Iris pigment epithelial cell (primary cell): ENCODE data around the gene BAHCC1.
A peak's percentile ranks its signal among the peaks of the same experiment; 100 is the strongest.

Source experiments
- DNase-seq: peaks from one replicate; pipeline ENCODE4 v3.0.0-alpha.2; 2011; ENCODE audit warnings: low read depth

Gene BAHCC1

DNA sequence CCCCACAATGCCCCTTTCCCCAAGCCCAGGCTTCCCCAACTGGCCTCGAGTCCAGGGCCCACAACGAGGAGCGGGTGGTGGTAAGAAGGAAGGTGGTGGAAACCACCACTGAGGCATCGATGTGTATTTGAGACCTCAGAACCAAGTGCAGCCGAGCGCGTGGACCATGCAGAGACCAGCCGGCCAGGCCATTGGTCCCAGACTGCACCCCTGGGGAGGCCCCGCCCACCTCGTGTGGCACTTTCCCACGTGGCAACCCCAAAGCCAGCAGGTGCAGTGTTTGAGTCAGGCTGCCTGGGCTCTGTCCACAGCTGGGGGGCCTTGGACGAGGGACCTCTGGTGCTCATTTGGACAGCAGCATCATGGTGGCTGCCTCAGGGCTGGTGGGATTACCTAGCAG, 28.1 kb upstream of the BAHCC1 start:
- DNase-seq, result no peak

DNA sequence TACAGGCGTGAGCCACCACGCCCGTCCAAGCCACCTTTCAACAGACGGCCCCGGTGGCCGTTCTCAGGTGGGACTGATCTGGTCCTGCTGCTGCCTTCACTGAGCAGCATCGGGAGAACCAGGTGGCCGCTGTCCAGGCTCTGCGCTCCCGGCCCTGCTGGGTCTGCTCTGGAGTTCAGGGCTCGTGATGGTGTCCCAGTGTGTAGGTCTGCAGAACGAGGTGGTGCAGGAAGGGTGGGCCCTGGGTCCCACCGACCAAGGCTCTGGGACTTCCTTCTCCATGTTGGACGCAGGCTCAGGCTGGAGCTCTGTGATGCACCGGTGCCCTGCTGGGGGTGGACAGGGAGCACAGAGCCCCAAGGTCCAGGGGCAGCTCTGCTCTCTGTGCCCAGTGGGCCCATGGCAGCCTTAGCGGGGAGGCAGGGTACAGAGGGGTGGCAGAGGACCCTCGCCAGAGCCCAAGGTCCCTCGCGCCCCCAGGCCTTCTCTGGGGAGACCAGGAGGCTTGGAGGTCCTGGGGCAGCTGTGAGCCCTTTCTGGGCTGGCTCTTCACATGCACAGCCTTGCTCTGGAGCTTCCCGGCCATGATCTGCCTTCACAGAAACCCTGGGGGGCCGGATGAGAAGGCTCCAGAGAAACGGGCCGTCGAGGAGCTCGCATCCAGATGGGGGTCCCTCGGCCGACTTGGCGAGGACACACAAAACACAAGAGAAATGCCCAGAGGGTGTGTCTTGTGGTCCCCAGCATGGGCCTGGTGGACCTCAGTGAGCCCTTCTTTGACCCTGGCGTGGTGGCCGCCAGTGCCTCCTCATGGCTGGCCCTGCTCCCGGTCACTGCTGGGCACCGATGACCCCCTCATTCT, 26.9 kb upstream of the BAHCC1 start:
- no peak for DNase-seq

DNA sequence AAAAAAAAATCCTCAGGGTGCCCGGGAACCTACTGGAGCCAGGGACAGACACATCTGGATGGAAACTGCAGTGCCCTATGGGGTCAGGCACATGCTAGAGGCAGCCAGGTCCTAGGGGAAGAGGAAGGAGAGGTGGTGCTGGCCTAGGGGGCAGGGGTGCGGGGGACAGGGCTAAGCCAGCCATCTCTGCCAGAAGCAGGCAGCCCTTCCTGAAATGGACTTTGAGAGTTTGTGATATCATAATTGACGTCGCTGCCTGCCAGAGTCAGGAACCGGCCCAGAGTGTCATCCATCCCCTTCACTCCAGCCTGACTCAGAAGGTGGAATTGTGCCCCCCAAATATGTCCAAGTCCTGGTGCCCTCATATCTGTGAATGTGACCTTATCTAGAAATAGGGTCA, 25.0 kb upstream of the BAHCC1 start:
- DNase-seq, result no peak

DNA sequence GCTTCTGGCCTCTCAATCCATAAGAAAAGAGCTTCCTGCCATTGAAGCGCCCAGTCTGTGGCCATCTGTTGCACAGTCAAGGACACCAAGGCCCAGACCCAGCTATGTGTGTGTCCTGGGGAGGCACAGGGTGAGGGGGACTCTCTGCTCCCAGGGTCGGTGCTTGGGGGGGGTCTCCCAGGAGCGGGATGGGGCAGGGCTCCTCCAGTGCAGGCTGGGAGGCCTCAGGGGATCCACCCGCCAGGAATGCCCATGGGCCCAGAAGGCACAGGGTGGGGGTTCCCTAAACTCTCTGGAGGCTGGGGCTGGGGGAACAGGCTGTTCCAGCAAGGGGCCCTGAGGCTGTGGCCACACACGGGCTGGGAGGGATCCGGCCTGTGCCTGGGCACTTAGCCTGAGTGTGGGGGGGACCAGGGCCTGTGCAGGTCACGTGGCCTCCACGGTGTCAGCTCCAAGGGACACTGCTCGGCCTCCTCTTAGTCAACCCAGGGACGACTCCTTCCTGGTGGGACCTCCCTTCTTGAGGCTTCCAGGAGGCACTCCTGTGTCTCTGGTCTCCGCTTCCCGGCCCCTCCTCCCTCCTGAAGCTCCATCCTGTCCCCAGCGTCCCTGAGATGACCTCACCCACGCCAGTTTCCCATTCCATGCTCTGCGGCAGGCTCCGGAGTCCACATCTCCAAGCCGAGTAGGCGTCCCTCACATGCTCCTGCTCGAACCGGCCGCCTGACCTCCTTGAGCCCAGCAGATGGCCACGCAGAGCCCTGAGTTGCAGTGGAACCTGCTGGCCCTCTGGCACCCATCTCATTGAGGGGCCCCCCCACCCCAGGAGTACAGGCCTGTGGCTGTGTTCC, 23.1 kb upstream of the BAHCC1 start:
- DNase-seq, result peak; percentile 44

DNA sequence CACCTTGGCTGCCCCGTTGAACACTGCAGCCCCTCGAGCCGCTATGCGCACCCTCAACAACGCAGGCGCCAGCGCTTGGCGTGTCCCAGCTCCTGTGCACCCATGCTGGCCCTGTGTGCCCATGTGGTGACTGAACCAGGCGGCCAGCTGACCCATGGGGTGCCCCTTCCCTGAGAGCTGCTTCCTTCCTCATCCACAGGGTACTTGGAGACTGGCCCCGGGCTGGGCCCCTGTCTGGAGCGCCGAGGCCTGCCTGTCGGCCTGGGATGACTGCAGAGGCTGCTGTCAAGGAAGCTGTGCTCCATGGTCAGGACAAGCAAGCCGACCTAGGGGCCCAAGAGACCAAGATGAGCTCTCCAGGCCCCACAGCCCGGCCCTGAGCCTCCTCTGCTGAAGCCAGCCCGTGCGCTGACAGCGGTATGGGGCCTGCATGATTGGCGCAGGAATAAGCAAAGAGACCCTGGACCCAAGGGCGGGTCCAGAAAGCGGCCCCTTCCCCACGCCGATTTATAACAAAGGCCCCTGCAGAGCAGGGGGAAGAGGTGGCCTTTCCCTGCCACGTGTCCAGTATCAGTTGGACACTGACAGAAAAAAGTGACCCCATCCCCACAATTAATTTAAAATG, 21.6 kb upstream of the BAHCC1 start:
- DNase-seq, result no peak

DNA sequence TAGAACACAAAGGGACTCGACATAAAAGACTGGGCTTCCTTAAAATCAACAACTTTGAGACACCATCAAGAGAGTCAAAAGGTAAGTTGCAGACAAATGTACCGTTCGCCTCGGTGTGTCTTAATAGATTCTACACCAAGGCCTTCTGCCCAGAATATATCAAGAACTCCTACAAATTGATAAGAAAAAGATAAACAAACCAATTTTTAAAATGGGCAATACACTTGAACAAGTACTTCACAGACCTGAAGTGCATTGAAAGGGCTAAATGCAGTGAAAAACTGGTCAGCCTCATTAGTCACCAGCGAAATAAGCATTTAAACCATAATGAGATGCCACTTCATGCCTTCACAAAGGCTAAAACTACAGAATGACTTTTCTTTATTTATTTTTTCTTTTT, 20.4 kb upstream of the BAHCC1 start:
- DNase-seq, result no peak

DNA sequence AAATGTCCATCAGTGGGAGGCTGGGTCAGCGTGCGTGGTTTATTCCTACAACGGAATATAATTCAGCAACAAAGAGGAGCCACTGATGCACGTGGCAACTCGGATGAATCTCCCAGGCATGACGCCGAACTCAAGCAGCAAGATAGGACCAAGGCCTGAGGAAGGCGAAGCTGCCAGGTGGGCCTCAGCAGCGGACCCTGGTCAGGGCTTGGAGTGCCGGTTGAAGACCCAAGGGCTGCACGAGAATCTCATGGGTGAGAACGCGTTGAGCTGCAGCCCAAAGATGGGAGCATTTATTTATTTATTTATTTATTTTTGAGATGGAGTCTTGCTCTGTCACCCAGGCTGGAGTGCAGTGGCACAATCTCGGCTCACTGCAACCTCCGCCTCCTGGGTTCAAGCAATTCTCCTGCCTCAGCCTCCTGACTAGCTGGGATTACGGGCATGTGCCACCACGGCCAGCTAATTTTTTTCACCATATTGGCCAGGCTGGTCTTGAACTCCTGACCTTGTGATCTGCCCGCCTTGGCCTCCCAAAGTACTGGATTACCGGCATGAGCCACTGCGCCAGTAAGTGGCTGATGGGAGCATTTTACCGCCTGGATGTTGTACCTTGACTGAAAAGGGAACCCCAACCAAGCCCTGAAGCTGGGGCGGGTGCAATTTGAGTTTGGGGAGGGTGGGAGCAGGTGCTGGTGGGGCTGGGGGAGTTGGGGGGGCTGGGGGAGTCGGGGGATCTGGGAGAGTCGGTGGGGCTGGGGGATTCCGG, 18.1 kb upstream of the BAHCC1 start:
- DNase-seq, result no peak

DNA sequence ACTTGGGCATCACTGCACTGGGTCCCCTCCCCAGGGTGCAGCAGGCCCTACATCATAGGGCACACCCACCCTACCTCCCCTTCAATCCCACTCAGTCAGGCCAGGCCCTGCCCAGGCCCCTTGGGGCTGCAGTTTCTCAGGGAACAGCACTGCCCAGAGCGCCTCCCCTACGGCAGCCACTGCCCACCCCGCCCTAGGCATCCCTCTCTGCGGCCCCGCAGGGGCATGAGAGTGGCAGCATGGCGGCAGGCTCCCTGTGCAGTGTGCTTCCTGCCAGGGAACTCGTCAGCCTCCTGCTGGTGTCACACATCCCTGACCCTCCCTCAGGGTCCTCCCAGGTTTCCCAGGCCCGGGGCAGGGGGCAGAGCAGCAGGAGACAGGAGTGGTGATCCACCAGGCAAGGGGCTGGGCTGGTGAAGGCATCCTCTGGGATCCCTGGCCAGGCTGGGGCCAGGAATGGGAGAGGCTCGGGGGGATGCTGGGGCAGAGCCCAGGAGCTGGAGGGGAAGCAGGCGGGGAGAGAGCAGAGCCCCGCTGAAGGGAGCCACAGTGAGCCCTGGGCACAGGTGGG, 16.2 kb upstream of the BAHCC1 start:
- DNase-seq, result no peak

DNA sequence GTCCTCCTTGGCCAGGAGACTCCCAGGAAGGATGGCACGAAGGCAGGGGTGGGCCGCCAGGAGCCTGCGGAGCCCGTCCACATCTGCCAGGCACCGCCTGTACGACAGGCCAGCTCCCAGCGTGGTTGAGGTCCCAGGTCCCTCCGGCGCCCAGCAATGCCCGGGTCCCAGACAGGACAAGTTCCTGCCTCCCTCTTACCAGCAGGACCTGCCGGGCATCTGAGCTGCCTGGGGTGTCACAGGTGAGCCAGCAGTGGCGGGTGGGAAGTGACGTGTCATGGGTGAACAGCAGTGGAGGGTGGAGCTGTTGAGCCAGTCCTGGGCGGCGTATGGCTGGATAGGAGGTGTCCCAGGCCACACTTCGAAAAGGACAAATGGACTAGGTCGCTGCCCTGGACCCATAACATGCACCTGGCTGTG, 15.7 kb upstream of the BAHCC1 start:
- no peak for DNase-seq

DNA sequence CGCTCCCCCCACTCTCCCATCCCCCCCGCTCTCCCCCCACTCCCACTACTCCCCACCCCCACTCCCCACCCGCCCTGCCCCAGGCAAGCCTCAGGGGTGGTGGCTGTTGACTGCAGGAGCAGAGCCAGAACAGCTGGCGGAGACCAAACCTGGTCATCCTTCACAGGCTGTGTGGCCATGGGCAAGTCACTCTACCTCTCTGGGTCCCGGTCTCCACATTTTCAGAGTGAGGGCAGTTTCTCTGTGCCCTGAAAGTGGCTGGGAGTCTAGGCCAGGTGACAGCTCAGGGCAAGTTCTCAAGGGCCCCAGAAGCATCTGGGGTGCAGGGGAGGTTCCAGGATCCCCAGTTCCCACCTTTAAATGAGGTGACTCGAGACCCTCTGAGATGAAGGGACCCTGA, 15.1 kb upstream of the BAHCC1 start:
- no peak for DNase-seq

DNA sequence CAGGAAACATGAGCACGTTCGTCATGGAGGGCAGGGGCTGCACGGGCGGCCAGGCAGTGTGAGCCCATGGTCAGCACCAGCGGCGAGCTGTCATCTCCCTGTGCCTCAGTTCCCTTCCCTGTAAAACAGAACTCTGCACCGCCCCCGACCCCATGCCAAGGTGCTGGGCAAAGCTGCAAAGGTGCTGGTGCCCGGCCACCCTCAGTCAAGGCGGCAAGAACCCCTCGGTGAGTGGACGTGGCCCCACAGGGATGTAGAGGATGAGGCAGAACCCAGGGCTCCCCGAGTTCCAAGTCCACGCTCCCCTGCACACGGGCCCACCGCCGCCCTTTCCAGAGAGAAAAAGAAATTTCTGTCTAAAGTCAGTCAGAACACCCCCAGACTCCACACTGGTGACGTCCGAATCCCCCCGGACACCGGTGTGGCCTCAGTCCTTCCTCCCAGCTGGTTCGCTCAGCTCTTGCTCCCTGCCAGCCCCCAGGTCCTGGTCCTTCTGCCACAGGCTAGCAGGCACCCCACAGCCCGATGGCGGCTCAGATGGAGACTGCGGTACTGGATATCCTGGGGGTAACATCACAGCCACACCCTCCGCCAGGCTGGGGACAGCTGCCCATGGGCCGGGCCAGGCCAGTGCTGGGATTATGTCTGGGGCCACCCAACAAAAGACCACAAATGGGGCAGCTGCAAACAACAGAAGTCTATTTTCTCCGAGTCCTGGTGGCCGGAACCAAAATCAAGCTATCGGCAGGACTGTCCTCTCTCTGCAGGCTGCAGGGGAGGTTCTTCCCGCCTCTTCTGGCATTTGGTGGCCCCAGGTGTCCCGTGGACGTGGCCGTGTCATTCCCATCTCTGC, 14.4 kb upstream of the BAHCC1 start:
- no peak for DNase-seq

DNA sequence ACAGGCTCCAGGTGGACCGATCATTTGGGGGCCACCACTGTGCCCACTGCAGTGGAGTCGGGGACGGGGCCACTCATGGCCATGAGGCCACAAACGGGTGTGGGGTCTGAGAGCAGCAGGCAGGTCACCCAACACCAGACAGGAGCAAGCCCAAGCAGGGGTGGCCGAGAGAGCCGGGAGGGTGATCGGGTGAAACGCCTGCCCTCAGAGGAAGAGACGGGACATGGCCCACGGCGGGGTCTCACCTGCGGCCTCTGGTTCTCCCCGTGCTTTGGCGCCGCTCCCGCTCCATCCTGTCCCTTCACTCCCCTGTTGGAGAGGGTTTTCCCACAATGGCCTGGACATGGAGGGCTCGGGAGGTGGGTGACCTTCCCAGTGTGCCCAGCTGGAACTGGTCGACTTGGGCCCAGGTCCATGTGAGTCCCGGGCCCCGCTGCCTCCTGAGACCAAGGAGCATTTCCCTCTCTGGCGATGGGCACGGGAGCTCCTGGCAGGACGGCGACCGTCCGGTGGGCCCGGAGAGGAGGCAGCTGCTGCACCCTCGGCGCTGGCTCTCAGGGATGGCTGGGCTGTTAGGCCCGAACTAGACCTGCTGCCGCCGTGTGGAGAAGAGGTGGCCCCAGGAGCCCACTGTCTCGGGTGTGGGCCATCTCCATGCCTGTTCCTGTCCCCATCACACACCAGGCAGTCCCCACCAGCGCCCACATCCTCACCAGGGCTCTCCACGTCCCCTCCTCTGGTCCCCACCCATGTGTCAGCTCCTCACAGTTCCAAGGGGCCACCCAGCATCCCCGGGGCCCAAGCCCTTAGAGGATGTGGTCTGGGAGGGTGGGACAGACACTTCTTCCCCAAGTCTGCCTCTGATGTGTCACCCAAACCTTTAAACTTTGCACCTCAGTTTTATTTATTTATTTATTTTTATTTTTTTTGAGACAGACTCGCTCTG, 13.4 kb upstream of the BAHCC1 start:
- DNase-seq, result no peak

DNA sequence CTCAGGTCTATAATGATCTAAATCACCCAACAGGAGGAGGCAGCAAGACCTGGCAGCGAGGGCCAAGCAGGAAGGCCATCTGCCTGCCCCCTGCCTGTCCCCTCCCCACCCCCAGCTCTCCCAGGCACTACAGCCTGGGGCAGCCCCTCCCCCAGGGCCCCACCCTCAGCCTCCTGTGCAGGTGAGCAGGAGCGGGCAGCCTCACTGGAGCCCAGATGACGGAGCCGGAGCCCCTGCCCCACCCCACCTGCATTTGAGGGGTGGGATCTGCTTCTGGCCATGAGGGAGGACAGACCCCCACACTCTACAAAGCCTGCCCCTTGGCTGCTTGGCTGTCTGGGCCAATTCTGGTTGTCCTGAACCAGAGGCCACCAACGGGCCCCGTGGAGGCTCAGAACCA, 12.4 kb upstream of the BAHCC1 start:
- no peak for DNase-seq

DNA sequence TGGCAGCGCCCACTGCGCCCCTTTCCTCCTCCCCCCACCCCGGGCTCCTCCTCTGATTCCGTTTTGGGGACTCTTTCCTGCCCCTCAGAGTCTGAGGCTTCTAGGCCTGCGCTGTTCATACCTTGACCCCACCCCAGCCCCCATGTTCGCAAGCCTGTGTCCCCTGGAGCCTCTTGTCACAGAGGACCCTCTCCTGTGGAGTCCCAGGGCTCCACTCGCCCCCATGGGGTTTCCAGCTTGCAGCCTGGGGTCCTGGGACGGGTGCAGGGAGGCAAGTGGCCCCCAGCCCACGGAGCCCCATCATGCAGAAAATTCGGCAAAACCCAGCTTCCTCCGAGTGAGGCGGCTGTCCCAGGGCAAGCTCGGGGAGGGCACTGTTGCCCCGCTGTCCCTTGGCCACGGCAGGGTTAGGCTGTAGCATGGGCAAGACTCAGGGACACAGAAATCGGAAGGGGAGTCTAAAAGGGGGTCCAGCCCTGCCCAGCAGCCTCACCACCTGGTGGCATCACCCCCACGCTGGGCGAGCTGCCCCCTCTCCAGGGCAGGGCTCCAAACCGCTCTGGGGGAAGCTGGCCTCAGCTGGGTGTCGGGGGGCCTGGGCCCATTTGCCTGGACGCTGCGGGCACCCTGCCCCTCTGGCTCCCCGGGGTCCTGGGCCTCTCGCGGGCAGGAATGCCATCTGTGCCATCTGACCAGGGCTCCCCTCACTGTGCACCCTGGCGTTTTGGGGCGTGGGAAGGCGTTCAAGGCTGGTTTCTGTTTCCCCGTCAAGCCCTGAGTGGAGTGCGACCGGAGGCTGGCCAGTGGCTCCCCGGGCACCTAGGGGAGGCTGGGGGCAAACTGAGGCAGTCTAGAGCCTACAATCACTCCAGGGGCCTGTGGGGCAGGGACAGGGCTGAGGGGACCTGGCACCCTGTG, 11.5 kb upstream of the BAHCC1 start:
- no peak for DNase-seq

DNA sequence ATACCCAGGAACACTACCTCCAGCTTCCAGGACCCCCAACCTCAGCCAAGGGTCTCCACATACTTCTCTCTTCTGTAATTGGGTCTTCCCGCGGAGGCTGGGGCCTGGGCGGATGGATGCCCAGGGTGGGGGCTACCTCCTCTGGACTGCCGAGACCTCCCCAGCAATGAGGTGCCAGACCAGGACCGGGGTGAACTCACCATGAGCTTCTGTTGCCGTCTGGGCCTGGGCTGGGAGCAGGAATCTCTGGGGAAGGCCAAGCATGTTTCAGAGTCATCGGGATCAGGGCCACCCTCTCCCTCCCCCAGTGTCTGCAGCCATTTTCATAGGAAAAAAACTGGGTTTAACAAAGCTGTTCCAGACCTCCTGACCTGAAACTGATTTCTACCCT, 10.3 kb upstream of the BAHCC1 start:
- no peak for DNase-seq

DNA sequence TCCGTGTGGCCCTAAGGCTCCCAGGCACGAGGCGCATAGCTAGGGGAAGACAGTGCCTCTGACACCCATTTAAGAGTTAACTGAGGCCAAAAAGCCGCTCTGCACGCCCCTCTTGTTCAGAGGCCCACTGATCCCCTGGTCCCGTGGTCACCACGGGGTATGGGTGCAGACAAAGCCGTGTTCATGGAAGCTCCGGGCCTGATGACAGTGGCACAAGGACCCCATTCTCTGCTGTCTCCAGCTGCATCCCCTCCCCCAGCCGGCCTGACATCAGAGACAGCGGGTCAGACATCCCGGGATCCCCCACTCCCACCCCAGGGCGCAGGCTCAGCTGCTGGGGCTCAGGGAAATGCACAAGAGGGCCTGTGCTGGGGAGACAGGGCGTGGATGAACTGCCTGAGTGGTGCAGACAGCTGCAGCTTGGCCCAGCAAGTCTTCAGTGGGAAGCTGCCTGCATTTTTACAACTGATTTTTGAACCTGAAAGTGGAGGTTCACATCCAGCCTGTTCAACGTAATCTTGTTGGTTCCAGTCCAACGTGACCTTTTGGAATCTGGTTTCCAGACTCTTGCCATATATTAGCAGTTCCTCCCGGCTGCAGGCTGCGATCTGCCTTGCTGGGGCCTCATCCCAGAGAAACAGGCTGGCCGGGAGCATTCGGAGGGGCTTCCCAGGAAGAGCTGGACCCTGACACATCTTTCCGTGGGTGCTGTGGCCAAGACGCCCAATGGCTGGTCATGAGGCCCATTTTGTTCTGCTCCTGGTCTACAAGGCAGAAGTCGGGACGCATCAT, 9.7 kb upstream of the BAHCC1 start:
- peak; percentile 43 for DNase-seq

DNA sequence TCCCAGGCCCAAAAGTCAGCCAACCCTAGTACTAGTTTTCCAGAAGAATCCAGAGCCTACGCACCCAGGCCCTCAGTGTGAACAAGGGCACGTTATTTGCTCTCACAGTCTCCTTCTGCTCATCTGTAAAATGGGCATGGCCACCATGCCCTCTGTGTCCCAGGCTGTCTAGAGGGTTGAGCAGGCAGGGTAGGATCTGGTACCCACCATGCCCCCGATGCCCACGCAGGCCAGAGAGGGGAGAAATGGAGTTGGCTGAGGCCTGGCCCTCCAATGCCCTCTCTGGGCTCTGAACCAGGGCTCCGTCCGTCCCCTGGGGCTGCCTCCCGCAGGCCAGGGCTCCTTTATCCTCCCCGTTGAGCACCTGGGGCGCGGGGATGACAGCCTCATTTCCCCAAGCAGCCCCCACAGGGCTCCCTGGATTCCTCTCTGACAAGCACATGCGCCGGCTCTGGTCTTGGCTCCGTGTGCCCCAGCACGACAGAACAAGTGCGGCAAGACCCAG, 9.1 kb upstream of the BAHCC1 start:
- no peak for DNase-seq
